K562 (cell line): ENCODE results near the gene LTBP4. TPM values are rescaled to one million over a fixed set of nuclear protein-coding genes. Genes with fewer than 3 reads are reported as not detected.

ENCODE experiments used
- ATAC-seq: fragments of 200-7000 bp; cut with Tn5 transposase; 3 replicates; pipeline ENCODE4 v1.9.1; 2020; ENCODE audit warnings: moderate library complexity
- BruUV-seq: library from RNA; stranded (reverse); fragments of 400-500 nt; replicated peaks from 2 replicates; lab custom pipeline; 2021; lab: Mats Ljungman, UMichigan
- CTCF ChIA-PET: fragments of 300-600 bp; formaldehyde crosslinking; extraction: SDS; loops from one replicate; lab custom pipeline; 2021; ENCODE audit warnings: low intra/inter-chr PET ratio; lab: Yijun Ruan, JAX
- POLR2A ChIA-PET: fragments of 300-600, 350-650 bp; sonication (Branson Sonifier 250); formaldehyde crosslinking; extraction: SDS; loops from one replicate; lab custom pipeline; 2021; ENCODE audit warnings: antibody characterized with exemption, inconsistent platforms; lab: Yijun Ruan, JAX
- DNase-seq, 4 experiments: peaks; one replicate each; pipeline versions ENCODE4 v3.0.0 to v3.0.0-alpha.2; 2011 to 2018; ENCODE audit warnings: low spot score in 3 of 4, mixed read lengths in 3 of 4; ENCODE audit errors: extremely low read depth in 1 of 4
- FAIRE-seq: peaks from 2 replicates; lab custom pipeline; 2011; peaks lifted over from hg19 to GRCh38; lab: Jason Lieb, UNC
- H2AFZ ChIP-seq: 2 replicates; pipeline ENCODE4 v1.6.0; 2011; ENCODE audit warnings: low read depth, low read length, control low read depth, inconsistent platforms
- H3K27ac ChIP-seq: fragments of 200-600 bp; 3 replicates; pipeline ENCODE4 v1.8.0; 2011; ENCODE audit warnings: low read depth, mild to moderate bottlenecking, control low read depth, inconsistent platforms, low read length, moderate library complexity, mixed read lengths; ENCODE audit errors: extremely low read depth
- H3K27me3 ChIP-seq, 2 experiments: fragments of 300-600 bp in 1 of 2; 2 replicates in 1 of 2; 3 replicates in 1 of 2; pipeline versions ENCODE4 v1.6.0 to v1.8.0; 2011; ENCODE audit warnings: inconsistent platforms in 2 of 2, low read length in 2 of 2, mild to moderate bottlenecking in 1 of 2, mixed read lengths in 1 of 2, moderate library complexity in 1 of 2; ENCODE audit not compliant: control insufficient read depth in 2 of 2, insufficient read depth in 2 of 2
- H3K36me3 ChIP-seq: fragments of 300-600 bp; 3 replicates; pipeline ENCODE4 v1.8.0; 2011; ENCODE audit warnings: mild to moderate bottlenecking, low read length, inconsistent platforms; ENCODE audit not compliant: control insufficient read depth, insufficient read depth
- H3K4me1 ChIP-seq, 2 experiments: fragments of 200-600 bp in 1 of 2; replicated peaks in 1 of 2; 2 replicates in 1 of 2; 3 replicates in 1 of 2; pipeline versions ENCODE4 v1.5.1 to v1.8.0; 2011; ENCODE audit warnings: inconsistent platforms in 2 of 2, low read length in 2 of 2, mild to moderate bottlenecking in 1 of 2, mixed read lengths in 1 of 2, moderate library complexity in 1 of 2; ENCODE audit not compliant: control insufficient read depth in 2 of 2, insufficient read depth in 2 of 2
- H3K4me2 ChIP-seq: 2 replicates; pipeline ENCODE4 v1.6.1; 2011; ENCODE audit warnings: low read length, control low read depth, inconsistent platforms, mixed read lengths; ENCODE audit not compliant: insufficient read depth
- H3K4me3 ChIP-seq: fragments of 200-600 bp; sonication (generic), shearing (Covaris generic); 2 replicates; pipeline ENCODE4 v1.5.1; 2016; ENCODE audit warnings: control low read depth, inconsistent platforms
- H3K79me2 ChIP-seq: fragments of 200-600 bp; 3 replicates; pipeline ENCODE4 v1.8.0; 2011; ENCODE audit warnings: low read length, inconsistent platforms; ENCODE audit not compliant: control insufficient read depth, insufficient read depth
- H3K9ac ChIP-seq, 2 experiments: 2 replicates each; pipeline versions ENCODE4 v1.6.0 to v1.6.1; 2011; ENCODE audit warnings: low read depth in 2 of 2, low read length in 2 of 2, control low read depth in 1 of 2, inconsistent platforms in 1 of 2, mild to moderate bottlenecking in 1 of 2, mixed read lengths in 1 of 2; ENCODE audit not compliant: insufficient read depth in 1 of 2
- H3K9me1 ChIP-seq: one replicate; pipeline ENCODE4 v1.6.0; 2011; ENCODE audit warnings: inconsistent platforms, mild to moderate bottlenecking, low read length, moderate library complexity; ENCODE audit not compliant: control insufficient read depth, insufficient read depth
- H3K9me3 ChIP-seq: replicated peaks from 2 replicates; pipeline ENCODE4 v1.5.1; 2011; ENCODE audit warnings: low read depth, low read length, inconsistent platforms; ENCODE audit not compliant: control insufficient read depth, insufficient read depth
- H4K20me1 ChIP-seq: replicated peaks from 2 replicates; pipeline ENCODE4 v1.6.1; 2011; ENCODE audit warnings: low read length, inconsistent platforms, mixed read lengths; ENCODE audit not compliant: control insufficient read depth, insufficient read depth
- MAFG ChIP-seq: fragments of 450-650 bp; conservative IDR thresholded peaks from 2 replicates; pipeline ENCODE4 v1.6.1; 2016; ENCODE audit warnings: missing genetic modification characterization, missing compliant biosample characterization
- NFE2 ChIP-seq: IDR thresholded peaks from 2 replicates; pipeline ENCODE4 v1.6.1; 2014; ENCODE audit warnings: antibody characterized with exemption, low read depth
- NFIC ChIP-seq: fragments of 450-650 bp; IDR thresholded peaks from 2 replicates; pipeline ENCODE4 v1.6.1; 2017; ENCODE audit warnings: mild to moderate bottlenecking, inconsistent platforms
- NFXL1 ChIP-seq: fragments of 450-650 bp; formaldehyde crosslinking; IDR thresholded peaks from 2 replicates; pipeline ENCODE4 v1.4.0; 2021; ENCODE audit warnings: mild to moderate bottlenecking
- SMARCB1 ChIP-seq: IDR thresholded peaks from 2 replicates; pipeline ENCODE4 v1.6.1; 2011; ENCODE audit warnings: improper control_type of control experiment, low read depth; ENCODE audit not compliant: insufficient read length
- ZNF41 ChIP-seq: fragments of 250-450 bp; sonication (Bioruptor Pico); conservative IDR thresholded peaks from 2 replicates; pipeline ENCODE4 v1.4.0; 2020; ENCODE audit warnings: mild to moderate bottlenecking
- WGBS: fragments of 100-300 bp; shearing (Covaris generic); methylation state at CpG from one replicate; pipeline ENCODE4 v1.1.6; 2016; ENCODE audit warnings: low coverage, mixed read lengths; ENCODE audit not compliant: insufficient coverage; ENCODE audit errors: missing lambda C conversion rate; 5-methylcytosine and 5-hydroxymethylcytosine counted together
- in situ Hi-C: fragments of 300-500 bp; cut with MboI; formaldehyde crosslinking; loops from 4 replicates; pipeline ENCODE4 v1.15.0; 2018; ENCODE audit warnings: inconsistent platforms, mixed read lengths
- intact Hi-C: fragments of 100-400 bp; cut with micrococcal nuclease; formaldehyde crosslinking; loops from 2 replicates; pipeline ENCODE4 v1.14.2; 2022
- polyA plus RNA-seq, 8 experiments: library from polyadenylated mRNA; depleted of rRNA in 4 of 8; stranded (reverse) in 5 of 8; unstranded in 3 of 8; fragments of >200 nt; fragmentation: Nextera tagmentation in 2 of 8; fragmentation: Illumina TruSeq in 1 of 8; extraction: Ambion mirVana in 2 of 8; extraction: Trizol in 1 of 8; gene quantifications; 2 replicates each; pipeline versions ENCODE4 v1.2.1 to v1.2.3, GENCODE V29; 2011 to 2014; ENCODE audit warnings: inconsistent platforms in 1 of 8, missing spikeins in 1 of 8
- total RNA-seq, 7 experiments: library from RNA; depleted of rRNA in 6 of 7; stranded (reverse); fragments of >200 nt in 6 of 7; fragmentation: Illumina TruSeq in 2 of 7; extraction: Trizol in 2 of 7; gene quantifications; 2 replicates each; pipeline versions ENCODE4 v1.2.1 to v1.2.3, GENCODE V29; 2011 to 2021; ENCODE audit warnings: low replicate concordance in 1 of 7
- TF ChIP-seq, protein P1 (sequence below): sonication (generic); formaldehyde crosslinking; IDR thresholded peaks from 2 replicates; pipeline ENCODE4 v1.8.0; 2023; ENCODE audit warnings: missing genetic modification reagents, mild to moderate bottlenecking, borderline replicate concordance
- TF ChIP-seq, protein P2 (sequence below): sonication (generic); formaldehyde crosslinking; IDR thresholded peaks from 2 replicates; pipeline ENCODE4 v1.8.0; 2022; ENCODE audit warnings: mild to moderate bottlenecking, missing genetic modification reagents

The LTBP4 gene
- total and polyA plus RNA-seq, 9 of the 15 experiments (the other 6 are each of a cell fraction or from before 2014, with no cell fraction given), result 0.35 to 160 (median 31.6) TPM

DNA sequence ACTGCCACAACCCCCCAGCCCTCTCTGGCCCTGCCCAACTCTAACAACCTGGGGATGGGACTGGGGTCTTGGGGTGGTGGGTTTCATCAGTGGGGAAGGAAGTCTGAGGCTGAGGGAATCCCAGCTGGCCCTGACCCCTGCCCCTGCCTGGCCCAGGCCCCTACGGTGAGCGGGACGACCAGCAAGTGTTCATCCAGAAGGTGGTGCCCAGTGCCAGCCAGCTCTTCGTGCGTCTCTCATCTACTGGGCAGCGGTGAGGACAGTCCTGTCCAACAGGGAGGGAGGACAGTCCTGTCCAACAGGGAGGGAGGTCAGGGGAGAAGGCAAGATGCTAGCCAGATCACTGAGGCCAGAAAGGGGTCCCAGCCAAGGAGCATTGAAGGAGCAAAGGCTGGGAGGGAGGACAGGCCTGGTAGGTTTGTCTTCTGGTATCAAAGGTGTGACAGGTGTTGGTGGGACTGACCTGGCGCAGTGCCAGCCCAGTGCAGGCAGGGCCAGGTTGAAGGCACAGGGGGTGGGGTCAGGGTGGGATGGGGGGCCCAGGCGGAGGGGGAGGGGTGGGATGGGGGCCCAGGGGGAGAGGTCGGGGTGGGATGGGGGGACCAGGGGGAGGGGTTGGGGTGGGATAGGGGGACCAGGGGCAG lies 12.1 kb upstream of the LTBP4 start:
- Histone ChIP-seq H3K4me2 (no peak overlapping the region), H3K9ac (no peak overlapping the region; a peak in 1 of 4 replicates), H3K27me3 (no peaks in the 10 kb centered on the region), H3K36me3 (peaks cover 6% of the 10 kb centered on the region; the same call in 1 of the 3 replicates), H3K79me2 (no peaks in the 10 kb centered on the region), H3K9me1 (no peaks in the 10 kb centered on the region), H4K20me1 (no peaks in the 10 kb centered on the region), H2AFZ (no peak overlapping the region), H3K9me3 (no peaks in the 10 kb centered on the region), H3K27ac (no peak overlapping the region), H3K4me1 (peaks cover 0 to 24% of the 10 kb centered on the region in 2 experiments; a peak in 2 of 5 replicates), H3K4me3 (no peak overlapping the region)
- DNase-seq (no peak), ATAC-seq (no peak), FAIRE-seq (no peak)
- ChIA-PET CTCF (no interaction called here), POLR2A (interaction anchor here (1.8 kb wide), 1 partner anchor 11 kb away, joined by 6 read pairs; no protein-coding TSS in a partner anchor)
- TF ChIP-seq NFIC, result peak; percentile 83
- TF ChIP-seq, protein P1, sequence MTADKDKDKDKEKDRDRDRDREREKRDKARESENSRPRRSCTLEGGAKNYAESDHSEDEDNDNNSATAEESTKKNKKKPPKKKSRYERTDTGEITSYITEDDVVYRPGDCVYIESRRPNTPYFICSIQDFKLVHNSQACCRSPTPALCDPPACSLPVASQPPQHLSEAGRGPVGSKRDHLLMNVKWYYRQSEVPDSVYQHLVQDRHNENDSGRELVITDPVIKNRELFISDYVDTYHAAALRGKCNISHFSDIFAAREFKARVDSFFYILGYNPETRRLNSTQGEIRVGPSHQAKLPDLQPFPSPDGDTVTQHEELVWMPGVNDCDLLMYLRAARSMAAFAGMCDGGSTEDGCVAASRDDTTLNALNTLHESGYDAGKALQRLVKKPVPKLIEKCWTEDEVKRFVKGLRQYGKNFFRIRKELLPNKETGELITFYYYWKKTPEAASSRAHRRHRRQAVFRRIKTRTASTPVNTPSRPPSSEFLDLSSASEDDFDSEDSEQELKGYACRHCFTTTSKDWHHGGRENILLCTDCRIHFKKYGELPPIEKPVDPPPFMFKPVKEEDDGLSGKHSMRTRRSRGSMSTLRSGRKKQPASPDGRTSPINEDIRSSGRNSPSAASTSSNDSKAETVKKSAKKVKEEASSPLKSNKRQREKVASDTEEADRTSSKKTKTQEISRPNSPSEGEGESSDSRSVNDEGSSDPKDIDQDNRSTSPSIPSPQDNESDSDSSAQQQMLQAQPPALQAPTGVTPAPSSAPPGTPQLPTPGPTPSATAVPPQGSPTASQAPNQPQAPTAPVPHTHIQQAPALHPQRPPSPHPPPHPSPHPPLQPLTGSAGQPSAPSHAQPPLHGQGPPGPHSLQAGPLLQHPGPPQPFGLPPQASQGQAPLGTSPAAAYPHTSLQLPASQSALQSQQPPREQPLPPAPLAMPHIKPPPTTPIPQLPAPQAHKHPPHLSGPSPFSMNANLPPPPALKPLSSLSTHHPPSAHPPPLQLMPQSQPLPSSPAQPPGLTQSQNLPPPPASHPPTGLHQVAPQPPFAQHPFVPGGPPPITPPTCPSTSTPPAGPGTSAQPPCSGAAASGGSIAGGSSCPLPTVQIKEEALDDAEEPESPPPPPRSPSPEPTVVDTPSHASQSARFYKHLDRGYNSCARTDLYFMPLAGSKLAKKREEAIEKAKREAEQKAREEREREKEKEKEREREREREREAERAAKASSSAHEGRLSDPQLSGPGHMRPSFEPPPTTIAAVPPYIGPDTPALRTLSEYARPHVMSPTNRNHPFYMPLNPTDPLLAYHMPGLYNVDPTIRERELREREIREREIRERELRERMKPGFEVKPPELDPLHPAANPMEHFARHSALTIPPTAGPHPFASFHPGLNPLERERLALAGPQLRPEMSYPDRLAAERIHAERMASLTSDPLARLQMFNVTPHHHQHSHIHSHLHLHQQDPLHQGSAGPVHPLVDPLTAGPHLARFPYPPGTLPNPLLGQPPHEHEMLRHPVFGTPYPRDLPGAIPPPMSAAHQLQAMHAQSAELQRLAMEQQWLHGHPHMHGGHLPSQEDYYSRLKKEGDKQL (CRISPR knock-in tag), result no peak
- TF ChIP-seq, protein P2, sequence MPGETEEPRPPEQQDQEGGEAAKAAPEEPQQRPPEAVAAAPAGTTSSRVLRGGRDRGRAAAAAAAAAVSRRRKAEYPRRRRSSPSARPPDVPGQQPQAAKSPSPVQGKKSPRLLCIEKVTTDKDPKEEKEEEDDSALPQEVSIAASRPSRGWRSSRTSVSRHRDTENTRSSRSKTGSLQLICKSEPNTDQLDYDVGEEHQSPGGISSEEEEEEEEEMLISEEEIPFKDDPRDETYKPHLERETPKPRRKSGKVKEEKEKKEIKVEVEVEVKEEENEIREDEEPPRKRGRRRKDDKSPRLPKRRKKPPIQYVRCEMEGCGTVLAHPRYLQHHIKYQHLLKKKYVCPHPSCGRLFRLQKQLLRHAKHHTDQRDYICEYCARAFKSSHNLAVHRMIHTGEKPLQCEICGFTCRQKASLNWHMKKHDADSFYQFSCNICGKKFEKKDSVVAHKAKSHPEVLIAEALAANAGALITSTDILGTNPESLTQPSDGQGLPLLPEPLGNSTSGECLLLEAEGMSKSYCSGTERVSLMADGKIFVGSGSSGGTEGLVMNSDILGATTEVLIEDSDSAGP (CRISPR knock-in tag), result no peak
- no peak for TF ChIP-seq NFXL1 (CRISPR knock-in tag)
- TF ChIP-seq SMARCB1, result no peak
- no peak for TF ChIP-seq ZNF41
- TF ChIP-seq MAFG, result no peak
- TF ChIP-seq NFE2, result no peak
- WGBS, result 100% methylated on average over 5 of the region's 9 CpGs
- BruUV-seq, result no TSS peak
- intact Hi-C loops (no loop called here), in situ Hi-C loops (no loop called here)
